Bone marrow (tissue), 2 donors: ENCODE results near the gene PTMA.
"Not testable (repeated sequence)": the region's sequence is repeated elsewhere in the genome, so short reads cannot be mapped to it uniquely, and the experiment has no call there.

Experiments used
- DNase-seq, 2 donors: peaks; one replicate each; lab custom pipeline; 2025; lab: John Stamatoyannopoulos, UW

Gene PTMA

DNA sequence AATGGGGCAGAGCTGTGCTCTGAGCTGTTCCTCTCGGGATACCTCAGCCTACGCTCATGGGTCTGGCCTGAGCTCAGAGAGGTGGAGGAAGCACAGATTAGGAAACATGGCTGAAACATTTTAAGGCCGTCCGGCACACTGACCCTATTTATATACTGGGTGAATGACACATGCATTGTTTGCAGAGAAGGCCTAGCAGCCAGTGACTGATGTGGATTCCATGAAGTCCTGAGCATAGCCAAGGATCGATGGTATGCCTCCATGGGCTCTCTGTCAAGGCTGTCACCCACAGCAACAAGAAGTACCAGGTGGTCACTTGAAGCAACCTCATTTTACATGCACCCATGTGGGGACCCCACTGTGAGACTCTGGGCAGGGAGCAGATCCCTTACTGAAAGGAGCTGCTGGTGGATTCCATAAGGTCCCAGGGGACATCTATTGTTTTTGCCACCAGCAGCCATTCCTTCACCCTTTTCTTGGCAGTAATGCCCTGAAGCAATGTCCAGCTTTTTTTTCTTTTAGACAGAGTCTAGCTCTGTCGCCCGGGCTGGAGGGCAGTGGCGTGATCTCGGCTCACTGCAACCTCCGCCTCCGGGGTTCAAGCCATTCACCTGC lies 8.4 kb downstream of the PTMA start:
- no peak for DNase-seq

DNA sequence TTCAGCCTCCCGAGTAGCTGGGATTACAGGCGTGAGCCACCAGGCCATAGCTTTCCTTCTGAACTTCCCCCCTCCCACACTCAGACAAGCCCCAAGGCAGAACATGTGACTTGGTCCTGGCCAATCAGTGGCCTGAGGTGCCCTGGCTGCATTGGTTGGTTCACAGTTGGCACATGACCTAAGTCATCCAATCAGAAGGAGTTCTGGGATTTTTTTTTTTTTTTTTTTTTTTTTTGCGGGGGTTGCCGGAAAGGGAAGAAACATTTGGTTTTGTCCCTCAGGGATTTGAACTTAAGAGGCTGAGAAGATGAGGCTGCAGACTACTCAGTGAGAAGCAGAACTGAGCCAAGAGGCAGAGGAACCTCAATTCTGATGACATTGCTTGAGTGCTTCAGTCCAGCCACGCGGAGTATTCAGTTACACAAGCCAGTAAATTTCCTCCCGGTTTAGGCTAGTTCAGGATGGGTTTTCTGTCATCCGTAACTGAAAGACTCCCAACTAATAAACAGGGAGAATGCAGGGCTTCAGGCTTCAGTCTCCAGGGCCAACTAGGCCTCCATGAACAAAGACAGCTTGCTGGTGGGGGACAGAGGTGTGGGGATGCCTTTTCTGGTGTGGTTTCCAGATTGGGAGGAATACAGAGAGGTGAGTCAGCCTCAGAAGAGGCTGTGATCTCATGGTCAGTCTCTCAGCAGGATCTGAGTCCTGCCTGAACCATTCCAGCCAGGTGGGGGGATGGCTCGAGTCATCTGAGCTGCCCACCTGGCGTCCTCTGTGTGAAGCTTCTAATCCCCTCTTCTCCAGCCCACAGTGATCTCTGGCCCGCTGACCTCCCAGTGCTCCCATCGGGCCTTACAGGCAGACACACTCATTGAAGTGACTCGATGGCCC lies 9.2 kb downstream of the PTMA start:
- no peak for DNase-seq

DNA sequence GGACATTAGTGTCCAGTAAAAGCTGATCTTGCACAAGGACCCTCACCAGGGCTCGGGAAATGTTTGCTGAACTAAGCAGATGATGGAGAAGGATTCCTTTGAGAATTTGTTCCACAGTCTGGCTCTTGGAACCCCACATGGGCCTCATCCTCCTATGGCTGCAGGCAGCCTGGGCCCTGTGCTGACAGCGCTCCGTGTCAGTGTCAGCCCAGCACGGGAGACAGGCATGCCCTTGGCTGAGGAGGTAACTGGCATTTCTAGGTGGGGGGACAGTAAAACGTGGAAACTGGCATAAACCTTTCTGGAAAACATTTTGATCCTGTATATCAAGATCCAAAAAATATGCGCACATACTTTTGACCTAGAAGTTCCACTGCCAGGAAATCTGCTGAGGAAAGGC lies 10.5 kb downstream of the PTMA start:
- DNase-seq, result no peak

DNA sequence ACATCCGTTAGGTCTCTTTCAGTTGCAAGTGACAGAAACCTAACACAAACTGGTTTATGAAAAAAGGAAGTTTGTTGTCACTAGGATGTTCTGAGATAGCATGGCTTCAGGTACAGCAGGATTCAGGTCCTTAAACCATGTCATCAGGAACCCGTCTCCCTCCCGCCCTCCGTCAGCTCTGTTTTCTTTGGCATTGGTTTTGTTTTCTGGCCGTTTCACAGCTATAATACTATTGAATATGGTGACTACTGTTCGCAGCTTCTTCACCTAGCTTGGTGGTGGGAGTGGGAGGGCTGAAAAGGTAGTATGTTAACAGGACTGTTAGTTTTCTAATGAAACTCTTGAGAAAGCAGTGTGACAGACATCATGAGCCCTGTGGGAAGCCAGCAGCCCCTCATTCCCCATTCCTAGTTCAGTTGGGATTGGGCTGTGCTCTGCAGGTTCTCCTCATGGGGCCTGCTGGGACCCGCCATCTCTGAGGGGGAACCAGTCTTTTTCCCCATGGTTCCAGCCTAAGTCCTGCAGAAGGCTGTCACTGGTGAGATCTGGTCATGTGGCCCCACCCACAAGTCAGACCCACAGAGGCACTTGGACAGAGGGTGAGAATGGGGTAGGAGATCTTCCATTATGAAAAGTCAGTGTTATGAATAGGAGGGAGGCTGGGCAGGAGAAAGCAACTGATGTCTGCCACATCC lies 12.1 kb downstream of the PTMA start:
- DNase-seq, result no peak

DNA sequence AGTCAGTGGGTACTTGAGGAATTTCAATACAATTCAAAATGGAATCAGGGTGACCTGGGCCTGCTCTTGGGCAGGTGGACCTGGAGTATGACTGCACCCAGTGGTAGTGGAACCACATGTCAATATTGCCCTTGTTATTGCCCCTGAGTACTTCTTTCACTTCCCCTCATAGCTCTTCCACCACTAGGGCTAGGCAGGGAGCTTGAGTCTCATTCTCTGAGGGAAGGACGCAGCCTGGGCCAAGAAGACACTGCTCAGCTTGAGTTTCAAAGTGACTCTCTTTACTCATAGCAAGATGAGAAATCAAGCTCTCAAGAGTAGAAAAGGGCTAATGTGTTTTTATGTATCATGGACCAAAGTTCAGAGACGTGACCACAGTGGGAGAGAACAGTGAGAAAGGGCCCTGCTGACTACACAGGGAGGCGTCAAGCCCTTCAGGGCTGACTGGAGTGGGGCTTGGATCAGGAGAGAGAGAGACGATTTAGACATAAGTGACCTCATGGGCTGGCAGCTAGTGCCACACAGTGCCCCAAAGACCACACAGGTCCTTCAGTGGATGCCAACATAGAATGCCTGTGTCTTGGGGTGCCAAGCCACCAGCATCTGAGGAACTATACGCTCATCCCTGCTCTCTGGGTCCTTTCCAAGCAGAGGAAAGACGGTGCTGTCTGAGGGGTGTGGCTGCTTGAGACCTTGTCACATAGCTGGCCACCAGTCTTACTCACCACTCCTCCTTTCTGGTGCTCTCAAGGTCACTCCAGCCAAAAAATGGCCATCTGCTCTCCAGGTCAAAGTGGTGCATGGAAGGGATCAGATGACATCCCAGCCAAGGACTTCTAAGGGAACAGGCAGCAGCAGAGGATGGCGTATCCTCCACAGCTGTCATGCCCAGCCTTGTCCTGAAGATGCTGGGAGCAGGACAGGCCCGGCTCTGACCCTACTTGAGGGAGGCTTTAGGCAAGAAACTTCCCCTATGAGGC lies 13.0 kb downstream of the PTMA start:
- DNase-seq, result no peak

DNA sequence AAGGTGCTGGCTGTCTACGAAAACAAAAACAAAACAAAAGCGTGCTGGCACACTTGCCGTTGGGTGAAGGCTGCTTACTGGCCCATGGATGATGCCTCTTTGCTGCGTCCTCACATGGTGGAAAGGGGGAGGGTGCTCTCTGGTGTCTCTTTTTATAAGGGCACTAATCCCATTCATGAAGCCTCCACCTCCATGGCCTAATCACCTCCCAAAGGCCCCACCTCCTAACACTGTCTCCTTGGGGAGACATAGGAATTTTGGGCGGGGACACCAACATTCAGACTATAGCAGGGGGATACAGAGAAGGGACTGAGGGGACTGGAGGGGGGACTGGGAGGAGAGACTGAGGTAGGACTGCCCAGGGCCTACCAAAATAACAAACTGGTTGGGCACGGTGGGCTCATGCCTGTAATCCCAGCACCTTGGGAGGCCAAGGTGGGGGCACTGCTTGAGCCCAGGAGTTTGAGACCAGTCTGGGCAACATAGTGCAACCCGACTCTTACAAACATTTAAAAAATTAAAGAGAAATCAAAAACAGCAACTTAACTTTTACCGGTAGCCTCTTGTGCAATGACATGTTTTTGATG lies 14.5 kb downstream of the PTMA start:
- no peak for DNase-seq

DNA sequence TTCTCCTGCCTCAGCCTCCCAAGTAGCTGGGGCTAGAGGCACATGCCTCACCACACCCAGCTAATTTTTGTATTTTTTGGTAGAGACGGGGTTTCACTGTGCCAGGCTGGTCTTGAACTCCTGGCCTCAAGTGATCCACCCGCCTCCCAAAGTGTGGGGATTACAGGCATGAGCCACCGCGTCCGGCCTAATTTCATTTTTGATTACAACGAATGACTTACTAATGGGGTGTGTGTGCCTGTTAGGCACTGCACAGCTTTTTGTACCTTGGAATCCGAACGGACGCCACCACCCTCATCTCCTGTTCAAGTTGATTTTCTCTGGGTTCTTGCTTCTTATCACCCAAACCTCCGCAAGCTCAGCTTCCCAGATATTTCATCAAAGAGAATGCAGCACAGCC lies 17.2 kb downstream of the PTMA start:
- DNase-seq, result no peak

DNA sequence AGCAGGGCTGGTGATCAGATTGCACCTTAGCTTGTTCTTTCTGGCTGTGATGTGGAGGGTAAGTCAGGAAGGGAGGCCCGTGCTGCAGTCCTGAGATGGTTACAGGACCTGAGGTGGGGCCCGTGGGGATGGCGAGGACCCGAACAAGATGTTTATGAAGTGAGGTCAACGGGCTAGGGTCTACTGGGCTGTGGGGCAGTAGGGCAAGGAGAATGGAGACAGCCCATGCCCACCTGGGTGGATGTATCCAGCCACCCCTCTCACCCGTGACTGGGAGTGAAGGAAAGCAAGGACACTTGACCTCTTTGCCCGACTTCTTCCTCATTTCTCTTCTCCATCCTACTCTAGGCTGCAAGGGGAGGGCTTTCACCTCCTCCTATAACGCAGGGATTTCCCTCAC lies 18.0 kb downstream of the PTMA start:
- DNase-seq, result no peak

DNA sequence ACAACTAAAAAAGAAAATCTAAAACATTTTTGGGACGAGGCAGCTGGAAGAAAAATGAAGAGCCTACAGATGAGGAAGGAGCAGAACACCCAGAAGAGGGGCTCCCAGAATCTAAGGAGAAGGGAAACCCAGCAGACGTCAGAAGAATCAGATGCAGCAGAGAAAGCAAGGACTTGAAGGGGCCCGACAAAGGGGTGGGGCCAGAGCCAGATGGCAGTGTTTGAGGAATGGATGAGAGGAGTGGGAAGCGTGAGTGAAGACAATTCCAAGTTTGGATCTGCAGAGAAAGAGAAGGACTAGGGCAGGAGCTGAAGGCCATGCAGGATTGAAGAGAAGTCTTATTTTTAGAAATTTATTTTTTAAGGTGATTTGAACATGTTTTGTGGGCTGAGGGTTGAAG lies 19.3 kb downstream of the PTMA start:
- no peak for DNase-seq

DNA sequence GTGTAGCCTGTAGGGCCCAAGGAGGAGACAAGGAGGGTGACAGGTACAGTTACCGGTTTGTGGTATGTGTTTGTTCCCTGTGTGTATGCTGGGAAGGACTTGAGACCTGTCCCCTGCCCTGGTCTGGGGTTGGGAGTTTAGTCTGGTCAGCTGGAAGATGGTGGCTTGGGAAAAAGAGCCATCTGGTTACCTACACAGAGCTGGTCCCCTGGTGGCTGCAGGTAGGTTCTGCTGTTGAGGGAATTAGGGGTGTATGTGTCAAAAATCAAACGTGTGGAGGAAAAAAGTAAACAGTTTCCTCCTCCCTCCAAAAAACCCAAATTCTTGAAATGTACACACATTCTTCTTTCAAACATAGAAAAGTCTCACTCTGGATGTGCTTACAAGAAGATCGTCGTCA lies 24.3 kb downstream of the PTMA start:
- DNase-seq, result no peak

DNA sequence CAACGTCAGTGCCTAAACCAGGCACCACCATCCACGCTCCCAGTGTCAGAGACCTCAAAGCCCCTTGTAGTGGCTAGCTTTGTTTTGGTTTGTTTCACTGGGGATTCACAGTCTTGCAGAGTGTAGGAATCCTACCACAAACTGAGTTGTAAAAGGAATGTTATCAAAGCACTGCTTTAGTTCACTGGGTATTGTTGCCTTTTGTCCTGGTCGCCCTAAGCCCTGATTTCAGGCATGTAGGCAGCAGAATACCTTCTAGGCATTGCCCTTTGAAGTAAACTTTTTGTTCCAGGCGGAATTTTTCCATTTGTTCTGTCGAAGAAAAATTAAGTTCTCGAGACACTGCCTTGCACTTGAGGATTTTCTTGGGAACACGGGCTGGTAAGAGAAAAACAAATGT lies 29.4 kb downstream of the PTMA start:
- no peak for DNase-seq

DNA sequence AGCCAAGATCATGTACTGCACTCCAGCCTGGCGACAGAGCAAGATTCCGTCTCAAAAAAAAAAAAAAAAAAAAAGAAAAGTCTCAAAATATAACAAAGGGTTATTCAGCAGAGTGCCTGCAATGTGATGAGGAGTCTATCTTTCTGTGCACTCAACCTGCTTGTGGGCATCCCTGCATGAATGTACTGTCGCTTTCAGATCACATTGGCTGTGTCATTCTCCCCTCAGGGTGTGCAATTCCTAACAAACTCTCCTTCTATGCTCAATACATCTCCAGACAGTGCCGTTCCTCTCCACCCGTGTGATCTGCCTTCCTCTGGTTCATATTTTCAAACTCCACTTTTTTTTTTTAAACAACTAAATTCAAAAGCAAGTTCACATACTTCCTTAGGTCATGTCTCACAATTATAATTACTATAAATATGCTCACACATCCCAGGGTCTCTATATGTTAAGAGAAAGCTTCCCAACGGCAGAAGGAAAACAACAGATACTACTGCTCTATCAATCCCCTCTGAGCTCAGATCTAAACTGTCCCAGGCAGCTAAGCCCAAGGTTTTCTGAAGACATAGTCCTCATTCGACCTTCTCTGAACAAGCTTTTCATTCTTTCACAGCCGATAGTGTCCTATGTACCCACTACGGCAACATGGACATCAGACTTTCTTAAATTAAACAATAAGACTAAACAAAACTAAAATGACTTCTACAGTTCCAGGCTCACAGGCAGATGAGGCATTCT lies 35.2 kb downstream of the PTMA start:
- DNase-seq, result no peak

DNA sequence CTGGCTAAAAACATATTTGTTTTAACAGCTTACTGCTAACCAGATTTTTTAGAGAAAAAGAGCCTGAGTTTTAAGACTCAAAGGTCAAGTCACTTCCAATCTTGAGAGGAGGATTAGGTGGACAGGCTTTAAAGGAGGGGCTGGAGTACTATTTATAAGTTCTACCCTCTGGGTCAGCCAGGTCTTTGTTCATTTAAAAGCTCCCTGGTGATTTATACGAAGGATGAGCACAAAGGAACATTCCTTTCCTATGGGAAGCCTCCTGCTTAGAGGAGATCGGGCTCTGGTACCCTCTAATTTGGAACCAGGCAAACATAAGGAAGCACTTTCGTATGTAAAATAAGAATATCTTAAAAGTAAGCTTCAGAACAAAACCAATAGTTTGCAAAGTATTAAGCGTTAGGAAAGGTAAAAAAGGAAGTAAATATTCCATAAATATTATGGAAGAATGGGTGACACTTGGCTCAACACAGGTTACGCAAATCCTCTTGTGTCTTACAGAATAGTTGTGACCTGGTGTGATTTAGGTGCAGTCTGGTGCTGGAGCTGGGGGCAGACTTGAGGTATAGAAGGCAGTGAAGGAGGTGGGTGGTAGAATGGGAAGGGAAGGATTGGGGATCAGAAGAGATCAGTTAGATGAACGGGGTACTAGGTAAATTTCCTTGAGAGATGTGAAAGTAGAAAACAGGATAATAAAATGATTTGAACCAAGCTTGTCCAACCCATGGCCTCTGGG lies 37.1 kb downstream of the PTMA start:
- no peak for DNase-seq

DNA sequence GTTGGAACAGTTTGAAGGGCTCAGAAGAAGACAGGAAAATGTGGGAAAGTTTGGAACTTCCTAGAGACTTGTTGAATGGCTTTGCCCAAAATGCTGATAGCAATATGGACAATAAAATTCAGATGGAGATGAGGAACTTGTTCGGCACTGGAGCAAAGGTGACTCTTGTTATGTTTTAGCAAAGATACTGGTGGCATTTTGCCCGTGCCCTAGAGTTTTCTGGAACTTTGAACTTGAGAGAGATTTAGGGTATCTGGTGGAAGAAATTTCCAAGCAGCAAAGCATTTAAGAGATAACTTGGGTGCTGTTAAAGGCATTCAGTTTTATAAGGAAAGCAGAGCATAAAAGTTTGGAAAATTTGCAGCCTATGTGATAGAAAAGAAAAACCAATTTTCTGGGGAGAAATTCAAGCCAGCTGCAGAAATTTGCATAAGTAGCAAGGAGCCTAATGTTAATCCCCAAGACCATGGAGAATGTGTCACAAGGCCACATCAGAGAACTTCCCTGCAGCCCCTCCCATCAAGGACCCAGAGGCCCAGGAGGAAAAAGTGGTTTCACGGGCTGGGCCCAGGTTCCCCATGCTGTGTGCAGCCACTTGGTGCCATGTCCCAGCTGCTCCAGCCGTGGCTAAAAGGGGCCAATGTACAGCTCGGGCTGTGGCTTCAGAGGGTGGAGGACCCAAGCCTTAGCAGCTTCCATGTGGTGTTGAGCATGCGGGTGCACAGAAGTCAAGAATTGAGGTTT lies 40.0 kb downstream of the PTMA start:
- not testable (repeated sequence) for DNase-seq

DNA sequence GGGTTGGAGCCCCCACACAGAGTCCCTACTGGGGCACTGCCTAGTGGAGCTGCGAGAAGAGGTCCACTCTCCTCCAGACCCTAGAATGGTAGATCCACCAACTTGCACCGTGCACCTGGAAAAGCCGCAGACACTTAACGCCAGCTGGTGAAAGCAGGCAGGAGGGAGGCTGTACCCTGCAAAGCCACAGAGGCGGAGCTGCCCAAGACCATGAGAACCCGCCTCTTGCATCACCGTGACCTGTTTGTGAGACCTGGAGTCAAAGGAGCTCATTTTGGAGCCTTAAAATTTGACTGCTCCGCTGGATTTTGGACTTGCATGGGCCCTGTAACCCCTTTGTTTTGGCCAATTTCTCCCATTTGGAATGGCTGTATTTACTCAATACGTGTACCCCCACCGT lies 40.7 kb downstream of the PTMA start:
- DNase-seq, result not testable (repeated sequence)

DNA sequence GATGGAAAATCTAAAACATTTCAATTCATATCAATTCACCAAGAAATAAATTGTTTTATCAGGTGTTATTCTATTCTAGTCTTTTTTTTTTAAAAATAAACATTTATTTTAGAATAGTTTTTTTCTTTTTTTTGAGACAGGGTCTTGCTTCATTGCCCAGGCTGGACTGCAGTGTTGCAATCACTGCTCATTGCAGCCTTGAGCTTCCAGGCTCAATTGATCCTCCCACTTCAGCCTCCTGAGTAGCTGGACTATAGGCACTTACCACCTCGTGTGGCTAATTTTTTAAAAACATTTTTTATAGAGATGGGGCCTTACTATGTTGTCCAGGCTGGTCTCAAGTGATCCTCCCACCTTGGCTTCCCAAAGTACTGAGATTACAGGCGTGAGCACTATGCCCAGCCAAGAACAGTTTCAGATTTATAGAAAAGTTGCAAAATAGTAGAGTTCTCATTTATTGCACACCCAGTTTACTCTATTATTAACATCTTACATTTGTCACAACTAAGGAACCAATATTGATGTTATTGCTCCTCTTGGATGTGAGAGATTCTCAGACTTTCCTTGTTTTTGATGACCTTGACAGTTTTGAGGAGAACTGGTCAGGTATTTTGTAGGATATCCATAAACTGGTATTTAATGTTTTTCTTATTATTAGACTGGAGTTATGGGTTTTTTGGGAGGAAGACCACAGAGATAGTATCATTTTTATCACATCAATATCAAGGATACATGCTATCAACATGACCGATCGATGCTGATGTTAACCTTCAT lies 42.9 kb downstream of the PTMA start:
- no peak for DNase-seq

DNA sequence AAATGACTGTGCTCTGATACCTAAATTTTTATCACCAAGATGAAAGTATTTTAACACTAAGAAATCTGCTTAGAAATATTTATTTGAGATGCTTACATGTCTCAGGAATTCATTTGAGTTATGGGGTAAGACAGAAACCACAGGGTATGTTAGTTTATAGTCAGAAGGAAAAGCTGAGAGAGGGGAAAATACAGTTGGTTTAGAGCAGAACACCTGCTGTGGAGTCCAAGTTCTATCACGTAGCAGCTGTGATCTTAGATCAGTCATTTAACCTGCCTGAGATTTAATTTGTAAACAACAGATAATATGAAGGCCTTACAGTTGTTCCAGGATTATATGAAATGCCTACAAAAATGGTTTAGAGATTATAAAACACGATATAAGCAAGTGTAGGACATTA lies 43.7 kb downstream of the PTMA start:
- DNase-seq, result no peak

DNA sequence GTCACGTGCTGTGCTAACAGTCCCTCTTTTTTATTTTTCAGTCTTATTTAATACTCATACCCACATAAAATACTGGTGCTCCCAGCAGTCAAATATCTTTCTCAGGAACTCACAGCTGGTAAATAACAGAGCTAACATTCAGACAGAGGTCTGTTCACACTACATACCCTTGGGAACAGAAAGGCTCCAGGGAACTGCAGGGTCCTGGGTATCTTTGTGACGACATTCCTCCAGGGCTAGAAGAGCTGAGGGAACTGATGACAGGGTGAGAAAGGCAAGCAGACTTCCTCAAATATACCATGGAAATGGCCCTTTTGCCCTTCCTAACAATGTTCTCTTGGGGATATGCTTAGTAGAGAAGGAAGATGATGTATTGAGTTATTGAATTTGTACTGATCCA lies 53.4 kb downstream of the PTMA start:
- DNase-seq, result no peak
